HFFc6 (cell line): Measurements from ENCODE around the gene SFXN1. TPM values are rescaled to one million over a fixed set of nuclear protein-coding genes. Genes with fewer than 3 reads are reported as not detected.

Experiments
- DNase-seq: peaks from one replicate; pipeline ENCODE4 v3.0.0-alpha.2; 2018
- H3K27ac Mint-ChIP-seq: 2 replicates; pipeline ENCODE4 v1.8.0; 2020; ENCODE audit warnings: mild to moderate bottlenecking, mixed read lengths
- H3K27me3 Mint-ChIP-seq: 2 replicates; pipeline ENCODE4 v1.8.0; 2021; ENCODE audit warnings: mild to moderate bottlenecking, moderate library complexity, mixed read lengths; ENCODE audit not compliant: insufficient read depth
- H3K36me3 Mint-ChIP-seq: 2 replicates; pipeline ENCODE4 v1.8.0; 2021; ENCODE audit warnings: low read depth, mixed read lengths
- H3K4me1 Mint-ChIP-seq: 2 replicates; pipeline ENCODE4 v1.8.0; 2020; ENCODE audit warnings: low read depth, mixed read lengths
- H3K4me3 Mint-ChIP-seq: 2 replicates; pipeline ENCODE4 v1.8.0; 2020; ENCODE audit warnings: mild to moderate bottlenecking, moderate library complexity, mixed read lengths
- H3K9me3 Mint-ChIP-seq: 2 replicates; pipeline ENCODE4 v1.8.0; 2020; ENCODE audit warnings: mild to moderate bottlenecking, mixed read lengths
- CTCF ChIP-seq: fragments of 200-600 bp; sonication (generic); IDR thresholded peaks from 2 replicates; pipeline ENCODE4 v1.5.0; 2021; ENCODE audit warnings: antibody characterized with exemption, mild to moderate bottlenecking
- total RNA-seq, 6 experiments: library from RNA; stranded (reverse); fragmentation: NEBNext Ultra II Directional; extraction: Animal tissue kit (Norgen Biotek cat#: 25700); gene quantifications; 2 replicates in 1 of 6; 3 replicates in 5 of 6; pipeline ENCODE4 v1.2.3, GENCODE V29; 2021

SFXN1 gene
- total RNA-seq, 6 experiments from 2014 or later = 60.8 to 83.0 (median 74.6) TPM

- peaks cover 16% of the 10 kb centered on the region for H3K27me3 Mint-ChIP-seq
- H3K27ac Mint-ChIP-seq = no peak overlapping the region
- no peaks in the 10 kb centered on the region for H3K36me3 Mint-ChIP-seq
- no peak for TF ChIP-seq CTCF
- no peak for DNase-seq
- H3K4me3 Mint-ChIP-seq = no peak overlapping the region
- no peaks in the 10 kb centered on the region for H3K9me3 Mint-ChIP-seq
- no peaks in the 10 kb centered on the region for H3K4me1 Mint-ChIP-seq
Measured at GRCh38 chr5:175467983-175468690, 10.2 kb upstream of the SFXN1 start.

- no peak for DNase-seq
- no peak overlapping the region for H3K4me3 Mint-ChIP-seq
- H3K36me3 Mint-ChIP-seq = no peaks in the 10 kb centered on the region
- no peaks in the 10 kb centered on the region for H3K4me1 Mint-ChIP-seq
- H3K9me3 Mint-ChIP-seq = no peaks in the 10 kb centered on the region
- no peak overlapping the region for H3K27ac Mint-ChIP-seq
- no peak for TF ChIP-seq CTCF
- peaks cover 16% of the 10 kb centered on the region for H3K27me3 Mint-ChIP-seq
Measured at GRCh38 chr5:175468892-175469291, 9.5 kb upstream of the SFXN1 start.

- H3K4me1 Mint-ChIP-seq = no peaks in the 10 kb centered on the region
- no peak for TF ChIP-seq CTCF
- no peaks in the 10 kb centered on the region for H3K9me3 Mint-ChIP-seq
- no peaks in the 10 kb centered on the region for H3K36me3 Mint-ChIP-seq
- no peak overlapping the region for H3K27ac Mint-ChIP-seq
- no peak for DNase-seq
- H3K27me3 Mint-ChIP-seq = peaks cover 12% of the 10 kb centered on the region
- no peak overlapping the region for H3K4me3 Mint-ChIP-seq
Measured at GRCh38 chr5:175469916-175470315, 8.4 kb upstream of the SFXN1 start.

GRCh38 chr5:175470781-175471180, 7.6 kb upstream of the SFXN1 start:
- peaks cover 12% of the 10 kb centered on the region for H3K27me3 Mint-ChIP-seq
- H3K9me3 Mint-ChIP-seq = no peaks in the 10 kb centered on the region
- no peaks in the 10 kb centered on the region for H3K36me3 Mint-ChIP-seq
- no peak for TF ChIP-seq CTCF
- no peaks in the 10 kb centered on the region for H3K4me1 Mint-ChIP-seq
- H3K27ac Mint-ChIP-seq = no peak overlapping the region
- no peak for DNase-seq
- no peak overlapping the region for H3K4me3 Mint-ChIP-seq

GRCh38 chr5:175471196-175471595, 7.2 kb upstream of the SFXN1 start:
- TF ChIP-seq CTCF = no peak
- Mint-ChIP-seq H3K4me1 (no peaks in the 10 kb centered on the region), H3K9me3 (no peaks in the 10 kb centered on the region), H3K36me3 (no peaks in the 10 kb centered on the region), H3K27ac (no peak overlapping the region), H3K27me3 (peaks cover 12% of the 10 kb centered on the region), H3K4me3 (no peak overlapping the region)
- no peak for DNase-seq
